GOT3 (cell line): Measurements from ENCODE around the gene MUC6.
"Not testable (repeated sequence)": the region's sequence is repeated elsewhere in the genome, so short reads cannot be mapped to it uniquely, and the experiment has no call there.

Experiments
- DNase-seq: peaks from one replicate; lab custom pipeline; 2025; ENCODE audit warnings: mixed read lengths; lab: John Stamatoyannopoulos, UW

The MUC6 gene

GRCh38 chr11:1024597-1025409 lies 11.7 kb downstream of the MUC6 start:
- no peak for DNase-seq

GRCh38 chr11:1023811-1024596 lies 12.5 kb downstream of the MUC6 start:
- DNase-seq = no peak

- DNase-seq = no peak
These were observed 13.4 kb downstream of the MUC6 start for GRCh38 chr11:1022908-1023810.

- no peak for DNase-seq
These were observed 14.1 kb downstream of the MUC6 start for GRCh38 chr11:1022411-1022810.

- no peak for DNase-seq
These were observed 16.2 kb downstream of the MUC6 start for GRCh38 chr11:1020211-1020905.

- no peak for DNase-seq
These were observed 17.1 kb downstream of the MUC6 start for GRCh38 chr11:1019321-1019910.

GRCh38 chr11:1018091-1018490 lies 18.4 kb downstream of the MUC6 start:
- DNase-seq = no peak

GRCh38 chr11:1017269-1018005 lies 19.1 kb downstream of the MUC6 start:
- no peak for DNase-seq

- DNase-seq = not testable (repeated sequence)
These were observed 19.9 kb downstream of the MUC6 start for GRCh38 chr11:1016610-1017126.

- DNase-seq = no peak
These were observed 20.5 kb downstream of the MUC6 start for GRCh38 chr11:1015826-1016545.

- no peak for DNase-seq
These were observed 21.5 kb downstream of the MUC6 start for GRCh38 chr11:1015064-1015463.

GRCh38 chr11:1014276-1014675 lies 22.2 kb downstream of the MUC6 start:
- DNase-seq = no peak

- no peak for DNase-seq
These were observed 22.9 kb downstream of the MUC6 start for GRCh38 chr11:1013631-1013935.

GRCh38 chr11:1012740-1013630 lies 23.5 kb downstream of the MUC6 start:
- DNase-seq = no peak

GRCh38 chr11:1012291-1012690 lies 24.2 kb downstream of the MUC6 start:
- DNase-seq = no peak

- no peak for DNase-seq
These were observed 25.2 kb downstream of the MUC6 start for GRCh38 chr11:1011320-1011698.

- no peak for DNase-seq
These were observed 25.8 kb downstream of the MUC6 start for GRCh38 chr11:1010551-1011319.

GRCh38 chr11:1009991-1010390 lies 26.5 kb downstream of the MUC6 start:
- no peak for DNase-seq
